ENCODE measurements around the gene PREX1. TPM values are rescaled to one million over a fixed set of nuclear protein-coding genes. Genes with fewer than 3 reads are reported as not detected.
A peak's percentile ranks its signal among the peaks of the same experiment; 100 is the strongest.

PREX1 gene
- total RNA-seq, 1 donor: 14.1 TPM

GRCh38 chr20:48695738-48696137 lies 132.1 kb downstream of the PREX1 start:
- Histone ChIP-seq H3K9me3 (ENCODE audit: low read depth, low read length) (no peaks in the 10 kb centered on the region), H3K27ac (ENCODE audit: low read depth, low read length) (no peak overlapping the region)
- TF ChIP-seq, protein P1, sequence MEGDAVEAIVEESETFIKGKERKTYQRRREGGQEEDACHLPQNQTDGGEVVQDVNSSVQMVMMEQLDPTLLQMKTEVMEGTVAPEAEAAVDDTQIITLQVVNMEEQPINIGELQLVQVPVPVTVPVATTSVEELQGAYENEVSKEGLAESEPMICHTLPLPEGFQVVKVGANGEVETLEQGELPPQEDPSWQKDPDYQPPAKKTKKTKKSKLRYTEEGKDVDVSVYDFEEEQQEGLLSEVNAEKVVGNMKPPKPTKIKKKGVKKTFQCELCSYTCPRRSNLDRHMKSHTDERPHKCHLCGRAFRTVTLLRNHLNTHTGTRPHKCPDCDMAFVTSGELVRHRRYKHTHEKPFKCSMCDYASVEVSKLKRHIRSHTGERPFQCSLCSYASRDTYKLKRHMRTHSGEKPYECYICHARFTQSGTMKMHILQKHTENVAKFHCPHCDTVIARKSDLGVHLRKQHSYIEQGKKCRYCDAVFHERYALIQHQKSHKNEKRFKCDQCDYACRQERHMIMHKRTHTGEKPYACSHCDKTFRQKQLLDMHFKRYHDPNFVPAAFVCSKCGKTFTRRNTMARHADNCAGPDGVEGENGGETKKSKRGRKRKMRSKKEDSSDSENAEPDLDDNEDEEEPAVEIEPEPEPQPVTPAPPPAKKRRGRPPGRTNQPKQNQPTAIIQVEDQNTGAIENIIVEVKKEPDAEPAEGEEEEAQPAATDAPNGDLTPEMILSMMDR (IDR thresholded peaks at IDR 0.05; ENCODE audit: extremely low read depth, low read depth, low read length): no peak

DNA sequence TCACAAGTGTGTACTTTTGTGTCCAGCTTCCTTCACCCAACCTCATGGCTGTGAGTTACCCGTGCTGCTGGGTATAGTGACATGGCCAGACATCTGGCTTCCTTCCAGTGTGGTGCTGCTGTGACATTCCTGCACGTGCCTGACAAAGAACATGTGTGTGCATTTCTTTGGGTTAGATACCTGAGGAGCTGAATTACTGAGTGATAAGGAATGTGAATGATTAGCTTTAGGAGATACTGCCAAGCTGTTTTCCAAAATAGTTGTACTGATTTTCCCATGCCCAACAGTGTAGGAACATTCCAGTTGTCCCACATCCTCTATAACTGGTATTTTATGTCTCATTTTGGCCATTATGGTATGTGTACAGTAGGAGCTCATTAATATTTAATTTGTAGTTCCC lies 132.5 kb downstream of the PREX1 start:
- Histone ChIP-seq H2AFZ (ENCODE audit: low read length) (no peak overlapping the region), H4K20me1 (ENCODE audit: insufficient read depth, low read length) (no peaks in the 10 kb centered on the region), H3K4me1 (ENCODE audit: insufficient read depth, low read length) (peaks cover 3% of the 10 kb centered on the region), H3K27ac (ENCODE audit: low read depth, low read length) (no peak overlapping the region), H3K79me2 (ENCODE audit: insufficient read depth, low read length) (no peaks in the 10 kb centered on the region), H3K9me3 (ENCODE audit: low read depth, low read length) (no peaks in the 10 kb centered on the region), H3K4me3 (ENCODE audit: insufficient read depth, low read length) (no peak overlapping the region), H3K36me3 (ENCODE audit: insufficient read depth, low read length) (no peaks in the 10 kb centered on the region), H3K4me2 (ENCODE audit: insufficient read depth, low read length) (no peak overlapping the region), H3K27me3 (ENCODE audit: insufficient read depth, low read length) (no peaks in the 10 kb centered on the region)
- TF ChIP-seq, protein P1 (IDR thresholded peaks at IDR 0.05; ENCODE audit: extremely low read depth, low read depth, low read length): no peak
- DNase-seq (ENCODE audit: insufficient read length, low spot score, missing footprints): no peak

More at GRCh38 chr20:48695738-48696137, 132.1 kb downstream of the PREX1 start:
- Histone ChIP-seq H4K20me1 (ENCODE audit: insufficient read depth, low read length) (no peaks in the 10 kb centered on the region), H3K36me3 (ENCODE audit: insufficient read depth, low read length) (no peaks in the 10 kb centered on the region), H2AFZ (ENCODE audit: low read length) (no peak overlapping the region), H3K79me2 (ENCODE audit: insufficient read depth, low read length) (no peaks in the 10 kb centered on the region), H3K4me2 (ENCODE audit: insufficient read depth, low read length) (no peak overlapping the region), H3K4me3 (ENCODE audit: insufficient read depth, low read length) (no peak overlapping the region), H3K4me1 (ENCODE audit: insufficient read depth, low read length) (peaks cover 3% of the 10 kb centered on the region), H3K27me3 (ENCODE audit: insufficient read depth, low read length) (no peaks in the 10 kb centered on the region)
- no peak for DNase-seq (ENCODE audit: insufficient read length, low spot score, missing footprints)

- H3K27me3 ChIP-seq (ENCODE audit: insufficient read depth, low read length): no peaks in the 10 kb centered on the region
- no peak overlapping the region for H2AFZ ChIP-seq (ENCODE audit: low read length)
- H3K9me3 ChIP-seq (ENCODE audit: low read depth, low read length): no peaks in the 10 kb centered on the region
- H3K4me1 ChIP-seq (ENCODE audit: insufficient read depth, low read length): peaks cover 3% of the 10 kb centered on the region
- no peaks in the 10 kb centered on the region for H4K20me1 ChIP-seq (ENCODE audit: insufficient read depth, low read length)
- H3K4me3 ChIP-seq (ENCODE audit: insufficient read depth, low read length): no peak overlapping the region
- H3K36me3 ChIP-seq (ENCODE audit: insufficient read depth, low read length): no peaks in the 10 kb centered on the region
- DNase-seq (ENCODE audit: insufficient read length, low spot score, missing footprints): no peak
- TF ChIP-seq, protein P1 (IDR thresholded peaks at IDR 0.05; ENCODE audit: extremely low read depth, low read depth, low read length): no peak
- H3K27ac ChIP-seq (ENCODE audit: low read depth, low read length): no peak overlapping the region
- no peaks in the 10 kb centered on the region for H3K79me2 ChIP-seq (ENCODE audit: insufficient read depth, low read length)
- no peak overlapping the region for H3K4me2 ChIP-seq (ENCODE audit: insufficient read depth, low read length)
Measured at GRCh38 chr20:48694381-48694865, 133.4 kb downstream of the PREX1 start.

GRCh38 chr20:48691523-48691922 lies 136.3 kb downstream of the PREX1 start:
- H3K27ac ChIP-seq (ENCODE audit: low read depth, low read length): no peak overlapping the region
- H3K27me3 ChIP-seq (ENCODE audit: insufficient read depth, low read length): no peaks in the 10 kb centered on the region
- H3K79me2 ChIP-seq (ENCODE audit: insufficient read depth, low read length): no peaks in the 10 kb centered on the region
- H3K4me1 ChIP-seq (ENCODE audit: insufficient read depth, low read length): peaks cover under 1% of the 10 kb centered on the region
- no peak overlapping the region for H3K4me3 ChIP-seq (ENCODE audit: insufficient read depth, low read length)
- H3K36me3 ChIP-seq (ENCODE audit: insufficient read depth, low read length): no peaks in the 10 kb centered on the region
- peak; percentile 34 for DNase-seq (ENCODE audit: insufficient read length, low spot score, missing footprints)
- H3K4me2 ChIP-seq (ENCODE audit: insufficient read depth, low read length): no peak overlapping the region
- H3K9me3 ChIP-seq (ENCODE audit: low read depth, low read length): no peaks in the 10 kb centered on the region
- H4K20me1 ChIP-seq (ENCODE audit: insufficient read depth, low read length): no peaks in the 10 kb centered on the region
- no peak overlapping the region for H2AFZ ChIP-seq (ENCODE audit: low read length)
- TF ChIP-seq, protein P1 (IDR thresholded peaks at IDR 0.05; ENCODE audit: extremely low read depth, low read depth, low read length): no peak

All from osteoblast (primary cell).